ENCODE data around the gene PVRIG.
"Not testable (repeated sequence)": the region's sequence is repeated elsewhere in the genome, so short reads cannot be mapped to it uniquely, and the experiment has no call there.

The PVRIG gene

GRCh38 chr7:100248483-100248882 lies 28.7 kb downstream of the PVRIG start:
- Histone ChIP-seq H2AFZ (ENCODE audit: low read depth, low read length, severe bottlenecking) (no peak overlapping the region), H4K20me1 (ENCODE audit: low read depth, low read length) (no peaks in the 10 kb centered on the region), H3K79me2 (ENCODE audit: insufficient read depth, low read length) (no peaks in the 10 kb centered on the region), H3K4me3 (ENCODE audit: insufficient read depth, low read length, poor library complexity, severe bottlenecking) (no peak overlapping the region), H3K9me2 (replicated peaks; ENCODE audit: insufficient read depth, low read length) (no peaks in the 10 kb centered on the region), H3K9ac (ENCODE audit: low read length) (no peak overlapping the region), H3K4me2 (ENCODE audit: low read depth, low read length, poor library complexity, severe bottlenecking) (no peak overlapping the region), H3K36me3 (ENCODE audit: low read length) (no peaks in the 10 kb centered on the region), H3F3A (ENCODE audit: insufficient read depth) (no peaks in the 10 kb centered on the region), H3K9me3 (ENCODE audit: insufficient read depth, low read length) (no peaks in the 10 kb centered on the region), H3K27ac (ENCODE audit: low read depth, low read length) (no peak overlapping the region), H3K27me3 (ENCODE audit: low read length) (no peaks in the 10 kb centered on the region)
- no peak for TF ChIP-seq EZH2phosphoT487 (conservative IDR thresholded peaks at IDR 0.05; ENCODE audit: low read length)
- TF ChIP-seq, protein P1, sequence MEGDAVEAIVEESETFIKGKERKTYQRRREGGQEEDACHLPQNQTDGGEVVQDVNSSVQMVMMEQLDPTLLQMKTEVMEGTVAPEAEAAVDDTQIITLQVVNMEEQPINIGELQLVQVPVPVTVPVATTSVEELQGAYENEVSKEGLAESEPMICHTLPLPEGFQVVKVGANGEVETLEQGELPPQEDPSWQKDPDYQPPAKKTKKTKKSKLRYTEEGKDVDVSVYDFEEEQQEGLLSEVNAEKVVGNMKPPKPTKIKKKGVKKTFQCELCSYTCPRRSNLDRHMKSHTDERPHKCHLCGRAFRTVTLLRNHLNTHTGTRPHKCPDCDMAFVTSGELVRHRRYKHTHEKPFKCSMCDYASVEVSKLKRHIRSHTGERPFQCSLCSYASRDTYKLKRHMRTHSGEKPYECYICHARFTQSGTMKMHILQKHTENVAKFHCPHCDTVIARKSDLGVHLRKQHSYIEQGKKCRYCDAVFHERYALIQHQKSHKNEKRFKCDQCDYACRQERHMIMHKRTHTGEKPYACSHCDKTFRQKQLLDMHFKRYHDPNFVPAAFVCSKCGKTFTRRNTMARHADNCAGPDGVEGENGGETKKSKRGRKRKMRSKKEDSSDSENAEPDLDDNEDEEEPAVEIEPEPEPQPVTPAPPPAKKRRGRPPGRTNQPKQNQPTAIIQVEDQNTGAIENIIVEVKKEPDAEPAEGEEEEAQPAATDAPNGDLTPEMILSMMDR (IDR thresholded peaks at IDR 0.05; ENCODE audit: insufficient read depth, low read length, poor library complexity, severe bottlenecking), result no peak

DNA sequence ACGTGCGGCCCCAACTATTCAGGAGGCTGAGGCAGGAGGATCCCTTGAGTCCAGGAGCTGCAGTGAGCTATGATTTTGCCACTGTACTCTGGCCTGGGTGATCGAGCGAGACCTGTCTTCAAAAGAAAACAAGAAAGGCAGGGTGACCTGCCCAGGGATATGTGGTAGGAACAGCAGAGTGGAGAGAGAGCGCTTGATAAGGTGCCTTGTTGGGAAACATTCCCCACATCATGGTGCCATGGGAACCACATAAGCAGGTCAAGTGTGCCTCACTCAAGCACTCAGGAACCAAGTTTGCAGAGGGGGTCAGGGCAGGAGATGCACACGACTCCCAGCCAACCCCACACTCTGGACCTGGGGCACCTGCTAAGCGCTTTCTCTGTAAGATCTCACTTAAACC lies 37.3 kb downstream of the PVRIG start:
- no peak overlapping the region for H2AFZ ChIP-seq (ENCODE audit: low read depth, low read length, severe bottlenecking)
- no peaks in the 10 kb centered on the region for H3K9me3 ChIP-seq (ENCODE audit: insufficient read depth, low read length)
- H3K27ac ChIP-seq (ENCODE audit: low read depth, low read length), result no peak overlapping the region
- H3K9ac ChIP-seq (ENCODE audit: low read length), result no peak overlapping the region
- H3K79me2 ChIP-seq (ENCODE audit: insufficient read depth, low read length), result 0 out of 2 replicates have a peak, but pooled peaks cover 3% of the 10 kb centered on the region
- no peak overlapping the region for H3K4me3 ChIP-seq (ENCODE audit: insufficient read depth, low read length, poor library complexity, severe bottlenecking)
- no peaks in the 10 kb centered on the region for H3K27me3 ChIP-seq (ENCODE audit: low read length)
- no peak overlapping the region for H3K4me2 ChIP-seq (ENCODE audit: low read depth, low read length, poor library complexity, severe bottlenecking)
- no peaks in the 10 kb centered on the region for H3K36me3 ChIP-seq (ENCODE audit: low read length)
- H3F3A ChIP-seq (ENCODE audit: insufficient read depth), result no peaks in the 10 kb centered on the region
- H3K9me2 ChIP-seq (replicated peaks; ENCODE audit: insufficient read depth, low read length), result no peaks in the 10 kb centered on the region
- TF ChIP-seq EZH2phosphoT487 (conservative IDR thresholded peaks at IDR 0.05; ENCODE audit: low read length), result no peak
- TF ChIP-seq, protein P1 (IDR thresholded peaks at IDR 0.05; ENCODE audit: insufficient read depth, low read length, poor library complexity, severe bottlenecking), result no peak
- H4K20me1 ChIP-seq (ENCODE audit: low read depth, low read length), result no peaks in the 10 kb centered on the region

GRCh38 chr7:100259984-100260383 lies 40.2 kb downstream of the PVRIG start:
- not testable (repeated sequence) for H3K27me3 ChIP-seq (ENCODE audit: low read length); H3K79me2 ChIP-seq (ENCODE audit: insufficient read depth, low read length); H3K9me3 ChIP-seq (ENCODE audit: insufficient read depth, low read length); H3K27ac ChIP-seq (ENCODE audit: low read depth, low read length); H3K9me2 ChIP-seq (replicated peaks; ENCODE audit: insufficient read depth, low read length); H3K36me3 ChIP-seq (ENCODE audit: low read length); H4K20me1 ChIP-seq (ENCODE audit: low read depth, low read length); H3K4me2 ChIP-seq (ENCODE audit: low read depth, low read length, poor library complexity, severe bottlenecking); H3K4me3 ChIP-seq (ENCODE audit: insufficient read depth, low read length, poor library complexity, severe bottlenecking); H3F3A ChIP-seq (ENCODE audit: insufficient read depth); H2AFZ ChIP-seq (ENCODE audit: low read depth, low read length, severe bottlenecking); H3K9ac ChIP-seq (ENCODE audit: low read length)

DNA sequence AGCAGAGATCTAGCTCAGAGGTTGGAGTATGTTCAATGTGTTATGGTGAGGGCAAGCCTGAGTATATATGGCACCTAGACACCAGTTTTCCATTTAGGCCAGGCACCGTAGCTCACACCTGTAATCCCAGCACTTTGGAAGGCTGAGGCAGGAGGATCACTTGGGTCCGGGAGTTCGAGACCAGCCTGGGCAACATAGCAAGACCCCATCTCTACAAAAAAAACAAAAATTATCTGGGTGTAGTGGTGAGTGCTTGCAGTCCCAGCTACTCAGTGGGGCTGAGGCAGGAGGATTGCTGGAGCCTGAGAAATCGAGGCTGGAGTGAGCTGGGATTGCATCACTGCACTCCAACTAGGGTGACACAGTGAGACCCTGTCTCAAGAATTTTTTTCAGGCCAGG lies 43.1 kb downstream of the PVRIG start:
- H3K9me3 ChIP-seq (ENCODE audit: insufficient read depth, low read length); H3F3A ChIP-seq (ENCODE audit: insufficient read depth); H3K9ac ChIP-seq (ENCODE audit: low read length); H3K9me2 ChIP-seq (replicated peaks; ENCODE audit: insufficient read depth, low read length); H3K36me3 ChIP-seq (ENCODE audit: low read length); H4K20me1 ChIP-seq (ENCODE audit: low read depth, low read length); H3K27me3 ChIP-seq (ENCODE audit: low read length); H3K27ac ChIP-seq (ENCODE audit: low read depth, low read length); H3K79me2 ChIP-seq (ENCODE audit: insufficient read depth, low read length); H3K4me3 ChIP-seq (ENCODE audit: insufficient read depth, low read length, poor library complexity, severe bottlenecking); H3K4me2 ChIP-seq (ENCODE audit: low read depth, low read length, poor library complexity, severe bottlenecking); H2AFZ ChIP-seq (ENCODE audit: low read depth, low read length, severe bottlenecking): not testable (repeated sequence)

GRCh38 chr7:100264223-100264622 lies 44.5 kb downstream of the PVRIG start:
- not testable (repeated sequence) for H3K9me2 ChIP-seq (replicated peaks; ENCODE audit: insufficient read depth, low read length); H3K79me2 ChIP-seq (ENCODE audit: insufficient read depth, low read length); H2AFZ ChIP-seq (ENCODE audit: low read depth, low read length, severe bottlenecking); H3K9me3 ChIP-seq (ENCODE audit: insufficient read depth, low read length); H3K36me3 ChIP-seq (ENCODE audit: low read length); H3K27me3 ChIP-seq (ENCODE audit: low read length); H3K4me2 ChIP-seq (ENCODE audit: low read depth, low read length, poor library complexity, severe bottlenecking); H4K20me1 ChIP-seq (ENCODE audit: low read depth, low read length); H3K9ac ChIP-seq (ENCODE audit: low read length); H3K4me3 ChIP-seq (ENCODE audit: insufficient read depth, low read length, poor library complexity, severe bottlenecking); H3F3A ChIP-seq (ENCODE audit: insufficient read depth); H3K27ac ChIP-seq (ENCODE audit: low read depth, low read length)

GRCh38 chr7:100264669-100265165 lies 45.0 kb downstream of the PVRIG start:
- not testable (repeated sequence) for H3K27ac ChIP-seq (ENCODE audit: low read depth, low read length); H3K4me2 ChIP-seq (ENCODE audit: low read depth, low read length, poor library complexity, severe bottlenecking); H3K79me2 ChIP-seq (ENCODE audit: insufficient read depth, low read length); H2AFZ ChIP-seq (ENCODE audit: low read depth, low read length, severe bottlenecking); H3F3A ChIP-seq (ENCODE audit: insufficient read depth); H3K27me3 ChIP-seq (ENCODE audit: low read length); H3K9me2 ChIP-seq (replicated peaks; ENCODE audit: insufficient read depth, low read length); H3K4me3 ChIP-seq (ENCODE audit: insufficient read depth, low read length, poor library complexity, severe bottlenecking); H3K9ac ChIP-seq (ENCODE audit: low read length); H3K9me3 ChIP-seq (ENCODE audit: insufficient read depth, low read length); H4K20me1 ChIP-seq (ENCODE audit: low read depth, low read length); H3K36me3 ChIP-seq (ENCODE audit: low read length)

- H3K4me2 ChIP-seq (ENCODE audit: low read depth, low read length, poor library complexity, severe bottlenecking); H3K79me2 ChIP-seq (ENCODE audit: insufficient read depth, low read length); H3K36me3 ChIP-seq (ENCODE audit: low read length): not testable (repeated sequence)
Measured at GRCh38 chr7:100265851-100266250, 46.1 kb downstream of the PVRIG start.

More at GRCh38 chr7:100265851-100266250, 46.1 kb downstream of the PVRIG start:
- not testable (repeated sequence) for H3K9ac ChIP-seq (ENCODE audit: low read length); H2AFZ ChIP-seq (ENCODE audit: low read depth, low read length, severe bottlenecking); H3K4me3 ChIP-seq (ENCODE audit: insufficient read depth, low read length, poor library complexity, severe bottlenecking); H4K20me1 ChIP-seq (ENCODE audit: low read depth, low read length); H3K27me3 ChIP-seq (ENCODE audit: low read length); H3K27ac ChIP-seq (ENCODE audit: low read depth, low read length); H3F3A ChIP-seq (ENCODE audit: insufficient read depth); H3K9me2 ChIP-seq (replicated peaks; ENCODE audit: insufficient read depth, low read length); H3K9me3 ChIP-seq (ENCODE audit: insufficient read depth, low read length)
